ENCODE data around the gene POTEJ.
A peak's percentile ranks its signal among the peaks of the same experiment; 100 is the strongest.
"Not testable (repeated sequence)": the region's sequence is repeated elsewhere in the genome, so short reads cannot be mapped to it uniquely, and the experiment has no call there.

POTEJ gene

DNA sequence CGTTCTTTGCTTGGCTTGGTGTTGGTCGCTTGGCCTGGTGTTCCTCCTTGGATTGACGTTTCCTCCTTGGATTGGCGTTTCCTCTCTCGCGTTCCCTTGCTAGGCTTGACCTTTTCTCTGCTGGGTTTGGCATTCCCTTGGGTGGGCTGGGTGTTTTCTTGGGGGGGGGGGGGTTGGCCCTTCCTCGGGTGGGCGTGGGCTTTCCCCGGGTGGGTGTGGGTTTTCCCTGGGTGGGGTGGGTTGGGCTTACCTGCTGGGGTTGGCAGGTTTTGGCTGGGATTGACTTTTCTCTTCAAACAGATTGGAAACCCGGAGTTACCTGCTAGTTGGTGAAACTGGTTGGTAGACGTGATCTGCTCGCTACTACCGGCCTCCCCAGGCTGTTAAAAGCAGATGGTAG is at the start of gene POTEJ:
Gene POTEJ, plus strand, starts transcription at position 301 of the 400 bp plus-strand sequence. Its CDS starts 93 bp downstream, at position 394.
- DNase-seq, result not testable (repeated sequence)

DNA sequence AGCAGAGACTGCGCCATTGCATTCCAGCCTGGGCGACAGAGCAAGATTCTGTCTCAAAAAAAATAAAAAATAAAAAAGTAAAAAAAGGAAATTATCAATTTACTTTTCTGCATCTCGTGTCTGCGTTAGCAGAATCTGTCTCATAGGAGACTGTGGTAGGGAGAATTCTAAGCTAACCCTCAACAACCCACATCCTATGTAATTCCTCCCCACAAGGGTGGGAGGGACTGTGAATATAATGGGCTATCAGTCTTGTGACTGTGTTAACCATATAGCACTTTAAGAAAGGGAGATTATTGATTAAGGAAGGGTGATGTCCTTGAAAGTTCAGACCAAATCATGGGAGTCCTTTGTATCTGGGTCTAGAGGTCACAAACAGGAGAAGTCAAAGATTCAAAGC is 45.1 kb upstream of the POTEJ start:
- not testable (repeated sequence) for DNase-seq

DNA sequence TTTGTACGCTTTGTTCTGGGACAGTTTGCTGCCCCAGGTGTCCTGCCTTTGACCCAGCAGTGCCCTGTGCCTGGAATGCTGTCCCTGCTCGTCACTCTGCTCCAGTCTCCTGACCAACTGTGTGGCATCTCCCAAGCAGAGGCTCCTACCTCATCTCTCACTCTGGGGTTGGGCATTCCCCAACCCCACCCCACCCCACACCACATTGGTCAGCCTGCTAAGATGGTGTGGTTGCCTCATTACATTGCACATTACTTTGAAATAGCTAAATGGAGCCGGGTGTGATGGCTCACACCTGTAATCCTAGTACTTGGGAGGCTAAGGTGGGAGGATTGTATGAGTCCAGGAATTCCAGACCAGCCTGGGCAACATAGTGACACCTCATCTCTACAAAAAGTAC is 39.3 kb upstream of the POTEJ start:
- DNase-seq, result not testable (repeated sequence)

DNA sequence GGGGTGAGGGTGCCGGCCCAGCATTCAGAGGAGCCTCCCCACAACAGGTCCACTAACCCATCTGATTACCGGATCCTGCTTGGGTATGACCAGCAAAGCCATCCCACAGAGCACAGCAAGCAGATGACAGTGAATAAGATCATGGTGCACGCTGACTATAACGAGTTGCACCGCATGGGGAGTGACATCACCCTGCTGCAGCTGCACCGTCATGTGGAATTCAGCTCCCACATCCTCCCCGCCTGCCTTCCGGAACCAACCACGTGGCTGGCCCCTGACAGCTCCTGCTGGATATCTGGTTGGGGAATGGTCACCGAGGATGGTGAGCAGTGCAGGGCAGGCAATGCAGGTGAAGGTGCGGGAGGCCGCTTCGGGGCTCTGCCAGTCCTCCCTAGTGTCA is 37.0 kb upstream of the POTEJ start:
- DNase-seq, result not testable (repeated sequence)

DNA sequence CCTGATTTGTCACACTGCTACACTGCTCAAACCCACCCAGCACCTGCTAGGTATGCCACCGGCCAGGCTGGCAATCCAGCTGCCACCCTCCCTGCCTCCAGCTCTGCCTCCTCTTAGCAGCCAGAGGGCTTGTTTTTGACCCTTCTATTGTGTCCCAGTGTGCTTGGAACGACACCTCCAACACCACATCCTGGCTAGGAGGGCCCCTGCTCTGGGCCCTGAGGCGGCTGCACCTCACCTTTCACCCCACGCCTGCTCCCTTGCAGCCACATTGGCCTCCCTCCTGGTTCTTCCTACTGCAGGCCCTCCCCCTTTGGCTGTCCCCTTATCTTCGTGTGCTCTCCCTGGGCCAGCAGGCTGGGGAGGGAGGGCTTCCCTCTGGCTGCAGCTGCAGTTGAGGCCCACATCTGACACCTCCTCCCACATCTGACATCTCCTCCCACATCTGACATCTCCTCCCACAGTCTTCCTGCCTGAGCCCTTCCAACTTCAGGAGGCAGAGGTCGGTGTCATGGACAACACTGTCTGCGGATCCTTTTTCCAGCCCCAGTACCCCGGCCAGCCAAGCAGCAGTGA is 34.9 kb upstream of the POTEJ start:
- not testable (repeated sequence) for DNase-seq

DNA sequence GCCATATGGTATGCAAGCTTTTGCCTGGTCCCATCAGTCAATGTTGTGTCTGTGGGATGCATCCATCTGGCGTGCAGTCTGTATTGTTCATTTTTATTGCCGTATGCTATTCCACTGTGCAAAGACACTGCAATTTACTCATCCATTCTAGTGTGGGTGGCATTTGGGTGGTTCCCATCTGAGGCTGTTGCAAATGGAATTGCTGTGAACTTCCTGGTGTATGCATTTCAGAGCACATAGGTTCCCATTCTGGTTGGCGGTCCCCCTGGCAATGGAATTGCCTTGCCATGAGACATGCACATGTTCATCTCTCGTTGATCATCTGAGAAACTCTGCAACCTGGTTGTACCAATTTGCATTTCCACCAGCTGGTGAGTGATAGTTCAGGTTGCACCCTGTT is 33.7 kb upstream of the POTEJ start:
- DNase-seq, result not testable (repeated sequence)

DNA sequence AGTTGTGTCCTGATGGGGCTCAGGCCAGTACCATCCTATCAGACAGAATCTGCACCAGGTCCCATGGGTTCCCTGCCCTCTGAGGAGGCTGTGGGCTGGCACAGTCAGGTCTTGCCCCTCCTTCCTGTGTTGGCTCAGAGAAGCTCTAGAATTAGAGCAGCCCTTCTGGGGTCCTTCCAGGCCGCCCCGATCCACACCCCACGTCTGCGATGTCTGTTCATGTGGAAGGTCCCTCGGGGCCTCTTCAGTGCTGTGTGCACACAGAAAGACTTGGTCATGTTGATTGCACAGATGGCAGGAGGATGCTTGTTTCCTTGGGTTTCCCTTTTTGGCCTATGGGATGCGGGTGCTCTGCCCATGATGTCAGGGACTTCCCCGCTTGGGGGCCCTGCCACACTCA is 32.1 kb upstream of the POTEJ start:
- not testable (repeated sequence) for DNase-seq

DNA sequence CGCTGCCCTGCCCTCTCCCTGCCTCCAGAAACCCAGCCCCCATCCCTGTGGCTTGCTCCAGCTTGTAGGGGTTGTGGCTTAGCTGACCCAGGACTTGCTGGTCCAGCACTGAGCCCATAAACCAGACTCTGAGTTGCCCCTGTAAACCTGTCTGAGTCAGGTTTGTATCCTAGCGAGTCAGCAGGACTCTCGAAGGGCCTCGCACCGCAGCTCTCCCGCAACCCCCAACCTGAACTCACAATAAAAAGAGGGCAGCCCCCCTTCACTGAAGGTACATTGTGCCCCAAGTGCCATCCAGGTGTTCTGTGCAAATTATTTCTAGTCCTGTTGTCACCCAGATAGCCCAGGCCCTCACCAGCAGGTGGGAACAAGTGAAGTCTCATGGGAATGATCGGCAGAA is 29.7 kb upstream of the POTEJ start:
- DNase-seq, result not testable (repeated sequence)

DNA sequence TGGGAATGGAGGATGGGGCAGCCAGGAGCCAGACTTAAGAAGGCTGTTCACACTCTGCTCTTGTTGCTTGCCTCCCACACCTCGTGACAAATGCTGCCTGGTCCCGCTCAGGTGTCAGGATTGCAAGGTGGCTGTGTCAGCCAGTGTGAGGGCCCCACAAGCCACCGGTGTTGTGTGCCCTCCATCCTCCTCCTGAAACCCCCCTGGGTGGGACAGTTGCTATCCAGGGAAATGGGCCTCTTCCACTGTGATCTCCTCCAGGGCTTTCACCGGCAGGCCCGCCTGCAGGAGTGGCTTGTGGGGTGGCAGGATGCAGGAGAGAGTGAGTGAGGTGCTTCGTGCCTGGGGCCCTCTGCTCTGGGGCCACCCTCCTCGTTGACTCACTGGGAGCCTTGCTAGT is 28.3 kb upstream of the POTEJ start:
- not testable (repeated sequence) for DNase-seq

DNA sequence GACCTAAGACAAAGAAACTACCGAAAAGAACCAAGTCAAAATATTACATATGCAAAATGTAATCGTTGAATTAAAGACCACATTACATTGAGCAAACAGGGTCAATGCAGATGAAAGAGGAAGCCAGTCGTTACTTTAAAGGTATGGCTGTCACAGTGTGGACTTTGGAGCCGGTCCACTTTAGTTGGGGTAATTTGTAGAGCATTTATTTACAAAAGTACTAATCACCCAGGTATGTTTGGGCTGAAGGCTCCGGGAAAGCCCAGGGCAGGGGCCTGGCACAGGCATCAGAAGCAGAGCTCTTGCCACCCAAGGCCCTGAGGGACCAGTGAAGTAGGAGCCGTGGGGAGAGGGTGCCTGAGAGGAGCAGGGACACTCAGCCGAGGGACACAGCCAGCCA is 27.7 kb upstream of the POTEJ start:
- DNase-seq, result not testable (repeated sequence)

DNA sequence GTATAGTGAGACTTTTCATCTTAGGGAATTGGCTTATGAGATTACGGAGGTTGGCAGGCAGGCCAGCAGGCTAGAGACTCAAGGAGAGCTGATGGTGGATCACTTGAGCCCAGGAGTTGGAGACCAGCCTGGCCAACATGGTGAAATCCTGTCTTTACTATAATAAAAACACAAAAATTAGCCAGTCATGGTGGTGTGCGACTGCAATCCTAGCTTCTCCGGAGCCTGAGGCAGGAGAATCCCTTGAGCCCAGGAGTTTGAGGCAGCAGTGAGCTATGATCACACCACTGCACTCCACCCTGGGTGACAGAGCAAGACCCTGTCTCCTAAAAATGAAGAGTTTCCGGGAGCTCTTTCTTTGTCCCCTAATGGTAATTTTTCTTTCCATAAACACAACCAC is 26.5 kb upstream of the POTEJ start:
- not testable (repeated sequence) for DNase-seq

DNA sequence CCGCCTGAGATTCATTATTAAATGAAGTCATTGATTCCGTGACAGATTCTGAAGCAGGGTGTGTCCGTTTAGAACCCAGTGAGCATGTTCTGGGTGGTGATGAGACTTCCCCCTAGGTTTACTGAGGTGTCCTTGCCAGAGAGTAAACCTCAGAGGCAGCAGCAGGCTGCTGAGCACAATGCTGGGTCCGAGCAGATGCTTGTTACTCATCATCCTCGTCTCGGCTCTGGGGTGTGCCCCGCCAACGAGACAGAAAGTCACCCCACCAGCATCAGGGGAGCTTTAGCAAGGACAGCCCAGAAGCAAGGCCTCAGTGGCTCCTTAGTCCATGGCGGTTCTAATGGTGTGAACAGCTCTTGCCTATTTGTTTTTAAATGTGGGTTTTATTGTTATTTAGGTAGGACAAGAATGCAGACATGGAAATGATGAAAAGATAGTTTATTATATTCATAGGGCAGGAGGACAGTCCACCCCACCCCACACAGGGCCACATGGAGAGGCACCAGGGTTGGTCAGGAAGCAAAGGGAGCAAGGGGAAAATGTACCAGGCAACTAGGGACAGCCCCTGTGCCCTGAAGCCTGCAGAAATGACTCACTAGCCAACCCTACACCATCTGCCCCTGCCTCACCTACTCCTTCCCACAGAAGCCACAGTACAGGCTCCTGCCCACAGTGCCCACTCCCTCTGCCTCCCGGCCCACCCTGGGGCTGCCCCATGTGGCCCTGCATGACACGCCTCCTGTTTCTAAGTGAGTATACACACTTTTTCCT is 22.4 kb upstream of the POTEJ start:
- peak; percentile 29 for DNase-seq

DNA sequence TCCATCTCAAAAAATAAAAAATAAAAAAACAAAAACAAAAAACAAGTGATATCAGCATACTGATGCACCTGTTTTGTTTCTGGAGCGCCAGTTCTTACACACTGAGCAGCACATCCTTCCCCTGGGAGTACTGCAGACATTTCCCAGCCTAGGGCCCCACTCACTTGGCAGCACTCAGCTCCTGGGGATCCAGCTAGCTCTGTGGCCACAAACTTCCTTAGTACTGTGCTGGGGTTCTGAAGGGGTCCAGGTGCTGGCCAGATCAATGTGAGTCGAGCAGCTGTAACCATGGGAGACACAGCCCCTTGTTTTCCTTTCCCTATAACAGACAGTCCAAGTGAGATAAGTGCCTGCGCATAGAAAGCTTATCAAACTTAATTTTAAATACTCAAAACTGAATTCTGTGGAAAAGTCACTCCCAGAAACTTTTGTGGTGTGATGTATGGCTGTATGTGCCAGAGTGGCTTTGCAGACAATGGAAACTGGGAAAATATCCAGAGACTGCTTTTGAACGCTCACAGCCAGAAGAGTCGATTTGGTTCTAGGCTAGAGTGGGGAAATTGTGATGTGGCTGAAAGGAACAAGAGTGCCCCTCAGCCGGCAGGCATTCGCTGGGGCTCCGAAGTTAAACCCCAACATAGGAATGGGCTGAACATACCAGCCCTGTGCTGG is 20.9 kb upstream of the POTEJ start:
- not testable (repeated sequence) for DNase-seq

DNA sequence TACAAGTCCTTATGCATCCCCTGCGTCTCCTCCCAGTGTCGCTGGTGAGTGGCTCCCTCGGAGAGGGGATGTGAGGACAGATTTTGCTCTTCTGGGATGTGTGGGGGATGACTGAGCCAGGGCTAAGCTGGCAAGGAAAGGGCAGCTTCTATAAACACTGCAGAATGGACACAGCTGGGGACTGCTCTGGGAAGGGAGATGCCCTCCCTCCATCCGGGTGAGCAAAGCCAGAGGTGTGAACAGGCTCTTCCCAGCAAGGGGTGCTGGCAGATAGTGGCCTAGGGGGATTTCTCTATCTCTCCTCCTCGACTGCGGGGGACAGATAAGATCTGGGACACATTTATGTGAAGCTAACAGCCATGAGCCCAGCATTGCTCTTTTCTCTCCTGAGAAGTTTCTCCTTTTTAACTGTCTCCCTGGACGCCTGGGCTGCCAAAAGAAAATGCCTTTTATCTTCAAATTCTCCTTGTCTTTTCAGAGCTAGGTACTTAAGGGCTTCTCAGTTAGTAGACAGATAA is 20.3 kb upstream of the POTEJ start:
- DNase-seq, result not testable (repeated sequence)

DNA sequence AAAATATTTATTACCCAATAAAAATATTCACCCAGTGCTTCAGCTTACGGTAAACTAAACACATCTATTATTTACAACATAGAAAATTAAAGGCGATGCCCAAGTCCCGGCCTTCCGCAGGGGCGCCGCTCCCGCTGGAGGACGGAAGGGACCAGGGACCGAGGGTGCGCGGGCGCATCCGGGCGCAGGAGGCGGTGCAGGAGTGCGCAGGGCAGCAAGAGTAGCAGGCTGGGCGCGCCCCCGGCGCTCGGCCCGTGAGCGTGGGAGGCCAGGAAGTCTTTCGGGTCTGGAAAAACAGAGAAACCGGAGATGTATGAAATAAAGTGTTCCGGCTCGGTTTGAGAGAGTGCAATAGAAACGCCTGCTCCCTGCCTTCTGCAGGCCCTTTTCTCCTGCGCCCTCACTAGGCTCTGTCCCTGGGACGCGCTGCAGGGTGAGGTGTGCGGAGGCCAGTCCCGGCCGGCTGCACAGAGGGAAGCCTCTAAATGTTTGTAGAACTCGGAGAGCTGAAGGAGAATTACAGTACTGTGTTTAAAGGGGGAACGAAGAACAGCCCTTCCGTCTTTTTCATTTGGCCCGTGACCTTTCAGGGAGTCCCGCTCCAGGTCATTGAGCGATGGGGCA is 18.3 kb upstream of the POTEJ start:
- not testable (repeated sequence) for DNase-seq

DNA sequence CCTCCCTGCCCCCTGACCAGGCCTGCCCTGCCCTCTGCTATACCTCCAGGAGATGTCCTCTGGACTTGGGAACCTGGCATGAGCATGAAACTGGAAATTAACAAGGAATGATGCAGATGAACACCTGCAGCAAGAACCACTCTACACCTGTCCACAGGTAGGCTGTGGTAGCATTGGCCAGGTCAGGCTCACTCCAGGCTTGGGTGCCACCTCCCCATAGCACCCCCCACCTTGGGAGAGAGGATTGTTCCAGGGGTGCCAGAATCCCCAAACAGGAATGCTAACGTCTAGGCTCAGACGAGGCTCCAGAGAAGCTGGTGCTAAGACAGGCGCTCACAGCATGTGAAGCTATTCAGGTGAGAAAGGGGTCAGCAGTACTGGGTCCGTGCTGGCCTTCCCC is 17.2 kb upstream of the POTEJ start:
- not testable (repeated sequence) for DNase-seq

DNA sequence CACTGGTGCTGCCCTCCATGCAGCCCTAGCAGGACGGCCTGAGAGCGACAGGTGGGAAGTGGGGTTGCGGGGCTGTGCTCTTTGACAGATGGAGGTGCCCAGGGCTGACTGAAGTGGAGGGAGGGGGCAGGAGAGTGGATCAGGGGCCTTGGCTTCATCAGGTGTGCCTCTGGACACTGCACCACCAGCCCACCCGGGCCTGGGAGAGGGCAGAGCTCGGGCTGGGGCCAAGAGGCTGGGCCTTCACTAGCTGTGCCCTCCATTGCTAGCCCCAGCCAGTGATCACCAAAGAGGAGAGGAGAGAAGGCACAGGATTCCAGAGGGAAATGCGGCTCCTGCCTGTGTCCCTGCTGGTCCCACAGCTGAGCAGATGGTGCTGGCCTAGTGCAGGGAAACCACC is 14.5 kb upstream of the POTEJ start:
- not testable (repeated sequence) for DNase-seq

DNA sequence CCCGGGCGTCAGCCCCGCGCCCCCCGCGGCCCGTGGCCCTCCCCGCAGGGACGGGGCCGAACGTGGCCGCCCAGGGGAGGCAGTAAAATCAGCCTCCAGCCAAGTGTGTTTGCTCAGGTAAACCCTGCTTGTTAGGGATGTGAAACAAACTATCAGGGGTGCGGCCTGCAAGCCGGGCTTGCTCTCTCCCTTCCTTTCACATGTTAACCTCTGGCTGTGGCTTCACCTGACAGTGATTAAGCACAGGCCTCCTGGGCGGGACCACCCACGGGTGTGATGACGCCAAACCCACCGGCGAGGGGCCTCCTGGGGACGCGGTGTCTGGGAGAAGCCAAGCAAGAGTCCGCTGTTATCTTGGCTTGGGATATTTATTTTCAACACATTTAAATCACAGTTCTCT is 13.2 kb upstream of the POTEJ start:
- not testable (repeated sequence) for DNase-seq

DNA sequence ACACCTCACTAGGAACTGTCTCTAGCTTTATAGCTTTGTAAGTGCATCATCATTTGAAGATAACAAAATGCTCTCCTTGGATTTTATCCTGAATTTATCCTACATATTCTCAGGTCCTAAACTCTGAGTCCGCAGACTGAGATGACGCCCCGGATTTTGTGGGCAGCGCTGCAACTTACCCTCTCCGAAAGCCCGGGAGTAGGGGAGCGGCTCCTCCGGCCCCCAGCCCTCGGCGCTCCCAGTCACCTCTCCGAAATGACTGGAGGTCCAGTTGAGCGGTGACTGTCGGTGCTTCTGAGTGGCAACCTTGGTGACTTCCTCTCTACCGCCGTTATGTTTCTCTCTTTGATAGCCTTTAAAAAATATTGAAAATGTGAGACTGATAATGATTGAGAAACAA is 12.8 kb upstream of the POTEJ start:
- not testable (repeated sequence) for DNase-seq

DNA sequence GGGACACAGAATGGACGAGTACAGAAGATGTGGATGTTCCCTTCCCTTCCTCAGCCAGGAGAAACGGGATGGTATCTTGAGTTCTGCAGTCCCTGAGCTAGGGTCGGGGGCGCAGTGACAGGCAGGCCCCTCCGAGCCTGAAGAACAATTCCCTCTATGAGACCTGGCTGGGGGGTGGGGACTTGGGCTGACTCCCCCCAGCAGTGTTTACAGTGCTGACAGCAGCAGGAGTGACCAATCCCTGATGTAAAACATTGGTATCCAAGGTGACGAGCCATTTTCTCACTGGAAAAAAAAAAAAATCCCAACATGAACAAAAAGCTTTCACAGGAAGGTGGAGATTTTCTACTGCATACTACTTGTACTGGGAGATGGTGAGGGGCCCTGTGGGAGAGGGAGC is 11.8 kb upstream of the POTEJ start, which contains the start of gene CFC1:
Gene CFC1, minus strand, starts transcription at position 183 of the 400 bp plus-strand sequence. CDS start 288 bp downstream, outside the sequence.
- DNase-seq, result not testable (repeated sequence)

DNA sequence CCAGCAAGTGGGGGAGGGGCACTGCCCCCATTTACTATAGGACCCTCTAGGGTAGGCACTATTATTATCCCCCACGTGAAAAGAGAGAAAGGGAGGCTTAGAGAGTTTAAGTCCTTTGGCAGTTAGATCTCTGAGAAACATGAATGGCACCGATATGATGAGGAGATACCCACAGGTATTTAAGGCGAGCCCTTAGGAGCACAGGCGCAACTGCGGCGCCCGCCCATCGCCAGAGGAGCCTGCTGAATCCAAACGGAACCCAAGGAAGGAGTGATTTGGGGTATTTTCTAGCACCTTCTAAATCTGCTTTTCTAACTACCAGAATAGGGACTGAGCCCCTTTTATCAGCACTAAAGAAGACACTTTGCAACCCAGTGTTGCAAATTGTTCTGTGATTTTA is 11.3 kb upstream of the POTEJ start:
- DNase-seq, result not testable (repeated sequence)

DNA sequence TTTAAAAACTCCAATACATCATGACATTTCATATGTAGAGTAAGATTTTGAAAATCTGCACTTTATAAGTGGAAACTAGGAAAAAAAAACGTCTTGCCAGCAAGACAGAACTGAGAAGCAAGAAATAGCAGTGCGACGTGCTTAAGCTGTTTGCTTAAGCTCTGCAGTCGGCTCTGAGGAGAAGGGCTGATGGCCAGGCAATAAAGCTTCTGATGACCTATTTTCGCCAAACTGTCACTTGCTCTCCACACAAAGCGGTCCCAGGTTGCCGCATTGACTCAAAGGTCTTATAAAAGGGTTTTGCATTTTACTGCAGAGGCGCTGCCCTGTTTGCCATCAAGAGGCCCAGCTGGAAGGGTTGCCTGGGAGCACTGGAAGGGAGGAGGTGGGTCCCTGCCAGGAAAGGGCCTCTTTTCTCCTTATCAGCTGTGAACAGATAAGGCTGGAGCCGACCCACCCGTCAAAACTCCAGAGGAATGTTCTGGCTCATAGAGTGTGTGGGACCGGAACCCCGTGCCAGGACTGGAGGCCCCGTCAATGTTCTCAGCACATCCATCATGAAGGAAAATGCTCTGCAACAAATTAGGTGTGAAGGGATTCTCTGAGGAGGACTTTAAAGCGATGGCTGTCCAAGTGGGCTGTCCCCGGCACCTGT is 9.5 kb upstream of the POTEJ start:
- not testable (repeated sequence) for DNase-seq
